H1 (cell line): ENCODE results near the gene DYNC1I1. TPM values are rescaled to one million over a fixed set of nuclear protein-coding genes. Genes with fewer than 3 reads are reported as not detected.

Experiments
- CTCF ChIA-PET: fragments of 300-600 bp; sonication (Branson Sonifier 250); formaldehyde crosslinking; loops from one replicate; lab custom pipeline; 2021; ENCODE audit not compliant: partially characterized antibody; lab: Charles Lee
- POLR2A ChIA-PET: fragments of 300-600 bp; sonication (Branson Sonifier 250); formaldehyde crosslinking; loops from one replicate; lab custom pipeline; 2021; ENCODE audit warnings: inconsistent platforms; ENCODE audit not compliant: partially characterized antibody; lab: Charles Lee
- DNase-seq, 2 experiments: peaks; one replicate each; pipeline versions ENCODE4 v3.0.0 to v3.0.0-alpha.2; 2010 to 2022; ENCODE audit warnings: low spot score in 2 of 2, low read depth in 1 of 2, mixed read lengths in 1 of 2
- FAIRE-seq: peaks from 2 replicates; lab custom pipeline; 2011; peaks lifted over from hg19 to GRCh38; lab: Jason Lieb, UNC
- H2AFZ ChIP-seq: 2 replicates; pipeline ENCODE4 v1.8.1; 2012; ENCODE audit warnings: low read length, inconsistent platforms
- H2AK5ac ChIP-seq: 2 replicates; pipeline ENCODE4 v1.6.1; 2013; ENCODE audit warnings: low read depth, low read length
- H2BK120ac ChIP-seq: replicated peaks from 2 replicates; pipeline ENCODE3; 2013; ENCODE audit warnings: low read depth, low read length, inconsistent platforms
- H2BK12ac ChIP-seq: 2 replicates; pipeline ENCODE4 v1.6.1; 2013; ENCODE audit warnings: low read depth, low read length
- H2BK15ac ChIP-seq: 2 replicates; pipeline ENCODE4 v1.6.1; 2013; ENCODE audit warnings: low read length
- H2BK20ac ChIP-seq: 2 replicates; pipeline ENCODE4 v1.6.1; 2013; ENCODE audit warnings: low read length
- H2BK5ac ChIP-seq: 2 replicates; pipeline ENCODE4 v1.6.1; 2013; ENCODE audit warnings: low read depth, low read length
- H3K14ac ChIP-seq: 2 replicates; pipeline ENCODE4 v1.6.1; 2013; ENCODE audit warnings: inconsistent platforms; ENCODE audit not compliant: insufficient read length
- H3K18ac ChIP-seq: 2 replicates; pipeline ENCODE4 v1.6.1; 2013; ENCODE audit warnings: low read length; ENCODE audit errors: extremely low read depth
- H3K23ac ChIP-seq: 2 replicates; pipeline ENCODE4 v1.6.1; 2013; ENCODE audit warnings: inconsistent platforms; ENCODE audit not compliant: insufficient read length
- H3K23me2 ChIP-seq: 2 replicates; pipeline ENCODE4 v1.6.1; 2013; ENCODE audit warnings: low read depth, low read length
- H3K27ac ChIP-seq: 2 replicates; pipeline ENCODE4 v1.6.1; 2011; ENCODE audit warnings: low read depth, low read length, inconsistent platforms
- H3K27me3 ChIP-seq, 4 experiments: replicated peaks in 1 of 4; 1 replicate in 1 of 4; 2 replicates in 3 of 4; pipeline versions ENCODE4 v1.6.1 to v1.8.1; 2011 to 2013; ENCODE audit warnings: low read length in 3 of 4, mild to moderate bottlenecking in 3 of 4, inconsistent platforms in 2 of 4, mixed read lengths in 2 of 4, moderate library complexity in 1 of 4; ENCODE audit not compliant: control insufficient read depth in 3 of 4, insufficient read depth in 3 of 4; ENCODE audit errors: extremely low read depth in 1 of 4
- H3K36me3 ChIP-seq, 4 experiments: 2 replicates each; pipeline versions ENCODE4 v1.6.1 to v1.8.1; 2011 to 2013; ENCODE audit warnings: mild to moderate bottlenecking in 4 of 4, low read length in 3 of 4, moderate library complexity in 2 of 4, control low read depth in 1 of 4, inconsistent platforms in 1 of 4; ENCODE audit not compliant: insufficient read depth in 4 of 4, control insufficient read depth in 2 of 4
- H3K4ac ChIP-seq: replicated peaks from 2 replicates; pipeline ENCODE3; 2013; ENCODE audit warnings: low read length, low read depth, mixed read lengths, inconsistent platforms; ENCODE audit not compliant: insufficient read length
- H3K4me1 ChIP-seq, 4 experiments: replicated peaks in 1 of 4; 1 replicate in 1 of 4; 2 replicates in 3 of 4; pipeline versions ENCODE4 v1.6.1 to v1.8.1; 2011 to 2013; ENCODE audit warnings: low read length in 3 of 4, inconsistent platforms in 2 of 4, mixed read lengths in 1 of 4; ENCODE audit not compliant: insufficient read depth in 4 of 4, control insufficient read depth in 3 of 4
- H3K4me2 ChIP-seq, 2 experiments: 2 replicates each; pipeline versions ENCODE4 v1.6.1 to v1.8.1; 2011 to 2013; ENCODE audit warnings: low read depth in 2 of 2, low read length in 2 of 2, control low read depth in 1 of 2, inconsistent platforms in 1 of 2, mild to moderate bottlenecking in 1 of 2; ENCODE audit not compliant: insufficient read depth in 1 of 2
- H3K4me3 ChIP-seq, 4 experiments: fragments of 200-600, 300-600 bp in 1 of 4; sonication (generic), shearing (Covaris generic), sonication (Bioruptor Twin) in 1 of 4; 2 replicates each; pipeline versions ENCODE4 v1.5.1 to v1.8.1; 2011 to 2016; ENCODE audit warnings: low read length in 4 of 4, low read depth in 3 of 4, control low read depth in 2 of 4, inconsistent platforms in 2 of 4, mild to moderate bottlenecking in 2 of 4, mixed read lengths in 1 of 4, moderate library complexity in 1 of 4; ENCODE audit not compliant: insufficient read depth in 2 of 4; ENCODE audit errors: extremely low read depth in 1 of 4
- H3K56ac ChIP-seq: replicated peaks from 2 replicates; pipeline ENCODE3; 2013; ENCODE audit warnings: low read depth, mild to moderate bottlenecking, mixed read lengths, low read length, inconsistent platforms; ENCODE audit not compliant: insufficient read length
- H3K79me1 ChIP-seq: 2 replicates; pipeline ENCODE4 v1.6.1; 2013; ENCODE audit warnings: low read depth, low read length, control low read depth
- H3K79me2 ChIP-seq, 2 experiments: 2 replicates each; pipeline versions ENCODE4 v1.6.1 to v1.8.1; 2012 to 2013; ENCODE audit warnings: low read length in 2 of 2, mild to moderate bottlenecking in 2 of 2, inconsistent platforms in 1 of 2; ENCODE audit not compliant: insufficient read depth in 2 of 2, control insufficient read depth in 1 of 2
- H3K9ac ChIP-seq, 4 experiments: replicated peaks in 1 of 4; 1 replicate in 1 of 4; 2 replicates in 3 of 4; pipeline versions ENCODE4 v1.6.1 to v1.8.1; 2011 to 2013; ENCODE audit warnings: low read depth in 3 of 4, low read length in 3 of 4, control low read depth in 2 of 4, mild to moderate bottlenecking in 2 of 4, moderate library complexity in 2 of 4, inconsistent platforms in 1 of 4; ENCODE audit errors: extremely low read depth in 1 of 4
- H3K9me3 ChIP-seq, 2 experiments: 2 replicates each; pipeline versions ENCODE4 v1.6.1 to v1.8.1; 2012 to 2013; ENCODE audit warnings: mild to moderate bottlenecking in 2 of 2, moderate library complexity in 2 of 2, control low read depth in 1 of 2, inconsistent platforms in 1 of 2, low read depth in 1 of 2, low read length in 1 of 2, mixed read lengths in 1 of 2; ENCODE audit not compliant: insufficient read depth in 2 of 2
- H4K20me1 ChIP-seq, 2 experiments: replicated peaks in 1 of 2; 2 replicates each; pipeline versions ENCODE3 to v1.8.1; 2011 to 2013; ENCODE audit warnings: inconsistent platforms in 2 of 2, low read length in 2 of 2, mild to moderate bottlenecking in 1 of 2; ENCODE audit not compliant: insufficient read depth in 2 of 2, control insufficient read depth in 1 of 2
- H4K5ac ChIP-seq: 2 replicates; pipeline ENCODE4 v1.6.1; 2013; ENCODE audit warnings: low read length, low read depth, mixed read lengths, inconsistent platforms; ENCODE audit not compliant: insufficient read length
- H4K8ac ChIP-seq: 2 replicates; pipeline ENCODE4 v1.8.0; 2013; ENCODE audit warnings: mild to moderate bottlenecking, moderate library complexity, low read length, inconsistent platforms; ENCODE audit not compliant: insufficient read depth; ENCODE audit errors: extremely low read depth
- H4K91ac ChIP-seq: replicated peaks from 2 replicates; pipeline ENCODE3; 2013; ENCODE audit warnings: low read length, mixed read lengths, inconsistent platforms; ENCODE audit not compliant: insufficient read length
- CHD2 ChIP-seq: IDR thresholded peaks from 2 replicates; pipeline ENCODE4 v1.6.1; 2012; ENCODE audit warnings: low read length, improper control_type of control experiment
- EP300 ChIP-seq, 2 experiments: IDR thresholded peaks; 1 replicate in 1 of 2; 2 replicates in 1 of 2; pipeline ENCODE4 v1.6.1; 2011 to 2012; ENCODE audit warnings: low read depth in 2 of 2, low read length in 2 of 2, mild to moderate bottlenecking in 2 of 2, borderline replicate concordance in 1 of 2, inconsistent platforms in 1 of 2, moderate library complexity in 1 of 2
- GTF2F1 ChIP-seq: IDR thresholded peaks from 2 replicates; pipeline ENCODE4 v1.6.1; 2012; ENCODE audit warnings: low read depth, low read length, improper control_type of control experiment, borderline replicate concordance
- MAFK ChIP-seq: IDR thresholded peaks from 2 replicates; pipeline ENCODE4 v1.6.1; 2012; ENCODE audit warnings: low read depth, mild to moderate bottlenecking, improper control_type of control experiment, low read length
- RFX5 ChIP-seq: IDR thresholded peaks from 2 replicates; pipeline ENCODE4 v1.6.1; 2011; ENCODE audit warnings: low read depth, low read length, improper control_type of control experiment, borderline replicate concordance
- RXRA ChIP-seq: IDR thresholded peaks from 2 replicates; pipeline ENCODE4 v1.6.1; 2011; ENCODE audit warnings: low read depth, mild to moderate bottlenecking, low read length, moderate library complexity; ENCODE audit not compliant: insufficient read depth
- SP2 ChIP-seq: IDR thresholded peaks from 2 replicates; pipeline ENCODE4 v1.6.1; 2012; ENCODE audit warnings: mild to moderate bottlenecking, low read length, inconsistent platforms
- SRF ChIP-seq: IDR thresholded peaks from 2 replicates; pipeline ENCODE4 v1.6.1; 2011; ENCODE audit warnings: mild to moderate bottlenecking, low read depth, low read length, moderate library complexity
- TAF7 ChIP-seq: optimal IDR thresholded peaks from 2 replicates; pipeline ENCODE3; 2011; ENCODE audit warnings: low read depth, mild to moderate bottlenecking, inconsistent platforms, low read length, moderate library complexity, borderline replicate concordance
- TEAD4 ChIP-seq: IDR thresholded peaks from 2 replicates; pipeline ENCODE4 v1.6.1; 2012; ENCODE audit warnings: low read depth, low read length, inconsistent platforms, mixed read lengths
- WGBS, 2 experiments: shearing (Covaris generic) in 1 of 2; methylation state at CpG; one replicate each; pipeline versions ENCODE4 v1.1.6 to v1.1.7; 2013 to 2015; ENCODE audit warnings: low lambda C conversion rate in 2 of 2, mixed read lengths in 2 of 2, inconsistent platforms in 1 of 2, low coverage in 1 of 2, missing lambda C conversion rate in 1 of 2; ENCODE audit not compliant: insufficient replicate concordance in 2 of 2, insufficient coverage in 1 of 2, insufficient read length in 1 of 2; ENCODE audit errors: extremely low coverage in 1 of 2, missing lambda C conversion rate in 1 of 2; 5-methylcytosine and 5-hydroxymethylcytosine counted together
- polyA plus RNA-seq, 7 experiments: library from polyadenylated mRNA; depleted of rRNA in 3 of 7; stranded (reverse) in 5 of 7; unstranded in 2 of 7; fragments of >200 nt in 5 of 7; fragments of 200-250 nt in 2 of 7; gene quantifications; 1 replicate in 5 of 7; 2 replicates in 1 of 7; 4 replicates in 1 of 7; pipeline versions ENCODE4 v1.2.1 to v1.2.3, GENCODE V29; 2011 to 2013; ENCODE audit warnings: missing spikeins in 2 of 7, mixed read lengths in 2 of 7
- total RNA-seq: library from RNA; stranded (reverse); fragmentation: NEBNext Ultra II Directional; extraction: Animal tissue kit (Norgen Biotek cat#: 25700); gene quantifications from 2 replicates; pipeline ENCODE4 v1.2.1, GENCODE V29; 2021
- TF ChIP-seq, protein P1 (sequence below): IDR thresholded peaks from 2 replicates; pipeline ENCODE4 v1.6.1; 2011; ENCODE audit warnings: low read depth, mild to moderate bottlenecking, low read length; ENCODE audit not compliant: insufficient read depth

The DYNC1I1 gene
- total and polyA plus RNA-seq, 2 of the 8 experiments (the other 6 are each of a cell fraction or from before 2014, with no cell fraction given) = 0.45 to 0.58 TPM

DNA sequence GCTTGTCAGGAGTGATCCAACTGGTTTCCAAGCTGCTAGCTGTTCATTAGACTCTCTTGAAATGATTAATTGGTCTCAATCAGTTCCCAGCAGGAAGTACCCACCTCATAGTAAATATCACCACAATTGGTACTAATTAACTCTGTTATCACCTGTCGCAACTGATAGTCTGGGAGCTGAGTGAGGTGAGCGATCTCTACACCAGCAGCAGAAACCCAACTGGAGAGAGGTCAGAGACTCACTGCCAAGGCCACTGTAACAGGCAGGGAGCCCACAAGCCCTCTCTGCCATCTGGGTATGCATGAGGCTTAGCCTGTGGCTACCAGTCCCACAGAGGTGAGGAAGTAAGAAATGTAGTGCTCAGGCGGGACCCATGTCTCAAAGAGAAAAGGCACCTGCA is 245.5 kb downstream of the DYNC1I1 start:
- Histone ChIP-seq H3K56ac (no peak overlapping the region), H2AK5ac (no peak overlapping the region), H2BK120ac (no peak overlapping the region), H3K23ac (no peak overlapping the region), H4K8ac (no peak overlapping the region), H3K27me3 (no peaks in the 10 kb centered on the region), H2BK12ac (no peak overlapping the region), H3K18ac (no peak overlapping the region), H3K79me2 (no peaks in the 10 kb centered on the region), H2BK20ac (no peak overlapping the region), H4K91ac (no peak overlapping the region), H2BK5ac (no peak overlapping the region), H3K9ac (no peak overlapping the region), H3K4me2 (no peak overlapping the region), H4K20me1 (no peaks in the 10 kb centered on the region), H3K9me3 (no peaks in the 10 kb centered on the region), H2AFZ (no peak overlapping the region), H3K27ac (no peak overlapping the region), H3K4me3 (no peak overlapping the region), H3K4ac (no peak overlapping the region), H3K36me3 (no peaks in the 10 kb centered on the region), H3K4me1 (no peaks in the 10 kb centered on the region), H3K79me1 (no peaks in the 10 kb centered on the region), H4K5ac (no peak overlapping the region), H3K14ac (no peak overlapping the region), H3K23me2 (no peaks in the 10 kb centered on the region; the same call in 1 of the 2 replicates), H2BK15ac (no peak overlapping the region)
- DNase-seq = no peak
- ChIA-PET CTCF (no interaction called here), POLR2A (no interaction called here)
- WGBS, 2 experiments = 88% methylated on average over 3 of the region's 3 CpGs; no CpG with 5 or more reads in 1 of the 2 experiments
- TF ChIP-seq RFX5 (no peak), MAFK (no peak), GTF2F1 (no peak), TEAD4 (no peak), TAF7 (no peak), SP2 (no peak), RXRA (no peak), SRF (no peak), EP300 (IDR thresholded peaks at IDR 0.05; ENCODE audit: borderline replicate concordance in 1 of 2, low read depth in 2 of 2, low read length in 2 of 2) (no peak), CHD2 (no peak)
- TF ChIP-seq, protein P1, sequence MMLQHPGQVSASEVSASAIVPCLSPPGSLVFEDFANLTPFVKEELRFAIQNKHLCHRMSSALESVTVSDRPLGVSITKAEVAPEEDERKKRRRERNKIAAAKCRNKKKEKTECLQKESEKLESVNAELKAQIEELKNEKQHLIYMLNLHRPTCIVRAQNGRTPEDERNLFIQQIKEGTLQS = no peak
- no peak for FAIRE-seq
